Stimulated activated CD4-positive, alpha-beta T cell treated with anti-CD3 and anti-CD28 coated beads, Interleukin-1b, Interleukin-23, amount 100 ng/mL, for 4 hours (primary cell): ENCODE data around the gene MEF2A.

Experiments used
- DNase-seq, 2 donors: peaks; one replicate each; pipeline ENCODE4 v3.0.0-alpha.2; 2020; ENCODE audit warnings: low read depth in 2 of 2

MEF2A gene

GRCh38 chr15:99564221-99565048 is 1.3 kb upstream of the MEF2A start:
- DNase-seq: no peak

GRCh38 chr15:99565049-99565298 is 810 bp upstream of the MEF2A start:
- no peak for DNase-seq

- peak in 1 of 2 donors; percentile 18 for DNase-seq
Measured at GRCh38 chr15:99566157-99566897, 543 bp downstream of the MEF2A start.

GRCh38 chr15:99568625-99569352 is 3.0 kb downstream of the MEF2A start:
- DNase-seq: no peak

- DNase-seq: no peak
Measured at GRCh38 chr15:99571299-99571698, 5.5 kb downstream of the MEF2A start.

GRCh38 chr15:99574048-99574447 is 8.3 kb downstream of the MEF2A start:
- DNase-seq: no peak

GRCh38 chr15:99574502-99574901 is 8.7 kb downstream of the MEF2A start:
- DNase-seq: no peak

- DNase-seq: no peak
Measured at GRCh38 chr15:99578809-99579208, 13.0 kb downstream of the MEF2A start.

- no peak for DNase-seq
Measured at GRCh38 chr15:99580076-99580475, 14.3 kb downstream of the MEF2A start.

- DNase-seq: no peak
Measured at GRCh38 chr15:99582508-99582960, 16.8 kb downstream of the MEF2A start.

GRCh38 chr15:99584081-99584600 is 18.4 kb downstream of the MEF2A start:
- DNase-seq: no peak

GRCh38 chr15:99586121-99586520 is 20.3 kb downstream of the MEF2A start:
- no peak for DNase-seq

GRCh38 chr15:99589801-99590200 is 24.0 kb downstream of the MEF2A start:
- no peak for DNase-seq

- DNase-seq: no peak
Measured at GRCh38 chr15:99590913-99591646, 25.3 kb downstream of the MEF2A start.

GRCh38 chr15:99592145-99592791 is 26.5 kb downstream of the MEF2A start:
- DNase-seq: no peak

- no peak for DNase-seq
Measured at GRCh38 chr15:99593070-99593469, 27.3 kb downstream of the MEF2A start.

GRCh38 chr15:99594916-99595315 is 29.1 kb downstream of the MEF2A start:
- DNase-seq: no peak

- no peak for DNase-seq
Measured at GRCh38 chr15:99598296-99598695, 32.5 kb downstream of the MEF2A start.

GRCh38 chr15:99603828-99604227 is 38.0 kb downstream of the MEF2A start:
- DNase-seq: no peak

GRCh38 chr15:99604865-99605264 is 39.1 kb downstream of the MEF2A start:
- DNase-seq: no peak

GRCh38 chr15:99605490-99605931 is 39.7 kb downstream of the MEF2A start:
- DNase-seq: no peak
